CD4-positive, alpha-beta T cell (primary cell): ENCODE results near the gene NEU1. TPM values are rescaled to one million over a fixed set of nuclear protein-coding genes. Genes with fewer than 3 reads are reported as not detected.
A peak's percentile ranks its signal among the peaks of the same experiment; 100 is the strongest.

Experiments used
- ATAC-seq: fragments of 200-7000 bp; cut with Tn5 transposase; one replicate; pipeline ENCODE4 v1.10.0; 2022; ENCODE audit warnings: mild to moderate bottlenecking; ENCODE audit not compliant: poor library complexity
- CTCF ChIA-PET: fragments of 350-600 bp; sonication (Branson Sonifier 250); formaldehyde crosslinking; loops from one replicate; lab custom pipeline; 2021; ENCODE audit warnings: antibody characterized with exemption, inconsistent platforms; lab: Charles Lee
- POLR2A ChIA-PET: fragments of 350-600 bp; sonication (Branson Sonifier 250); formaldehyde crosslinking; loops from one replicate; lab custom pipeline; 2021; ENCODE audit warnings: antibody characterized with exemption, inconsistent platforms; lab: Charles Lee
- DNase-seq, 14 experiments: peaks; one replicate each; pipeline ENCODE4 v3.0.0-alpha.2; 2013 to 2020; ENCODE audit warnings: mixed read lengths in 2 of 14
- H3K27ac ChIP-seq, 2 donors: one replicate each; pipeline versions ENCODE4 v1.5.1 to v1.7.0; 2013; ENCODE audit warnings: low read length in 2 of 2, low read depth in 1 of 2, mild to moderate bottlenecking in 1 of 2
- H3K27me3 ChIP-seq, 2 experiments: 1 replicate in 1 of 2; 2 replicates in 1 of 2; pipeline versions ENCODE4 v1.6.1 to v1.7.0; 2013; ENCODE audit warnings: low read length in 2 of 2, control low read depth in 1 of 2, mild to moderate bottlenecking in 1 of 2, moderate library complexity in 1 of 2; ENCODE audit not compliant: insufficient read depth in 2 of 2, control insufficient read depth in 1 of 2
- H3K36me3 ChIP-seq: one replicate; pipeline ENCODE4 v1.6.1; 2013; ENCODE audit warnings: low read length, control low read depth; ENCODE audit not compliant: insufficient read depth
- H3K4me1 ChIP-seq: one replicate; pipeline ENCODE4 v1.6.1; 2013; ENCODE audit warnings: low read length, control low read depth; ENCODE audit not compliant: insufficient read depth
- H3K4me3 ChIP-seq: one replicate; pipeline ENCODE4 v1.5.1; 2013; ENCODE audit warnings: mild to moderate bottlenecking, low read length, moderate library complexity
- H3K9me3 ChIP-seq, 2 experiments: 1 replicate in 1 of 2; 2 replicates in 1 of 2; pipeline versions ENCODE4 v1.6.1 to v1.7.0; 2013; ENCODE audit warnings: low read length in 2 of 2, mild to moderate bottlenecking in 2 of 2, control low read depth in 1 of 2, moderate library complexity in 1 of 2; ENCODE audit not compliant: control insufficient read depth in 1 of 2, insufficient read depth in 1 of 2
- H3K27ac Mint-ChIP-seq: one replicate; pipeline ENCODE4 v1.8.0; 2020; ENCODE audit warnings: mixed read lengths
- H3K27me3 Mint-ChIP-seq: one replicate; pipeline ENCODE4 v1.8.0; 2021; ENCODE audit warnings: mixed read lengths
- H3K36me3 Mint-ChIP-seq: one replicate; pipeline ENCODE4 v1.8.0; 2021; ENCODE audit warnings: low read depth, mixed read lengths
- H3K4me1 Mint-ChIP-seq: one replicate; pipeline ENCODE4 v1.8.0; 2021; ENCODE audit warnings: low read depth, mixed read lengths
- H3K4me3 Mint-ChIP-seq: one replicate; pipeline ENCODE4 v1.8.0; 2020; ENCODE audit warnings: mild to moderate bottlenecking, mixed read lengths
- H3K9me3 Mint-ChIP-seq: one replicate; pipeline ENCODE4 v1.8.0; 2020; ENCODE audit warnings: mixed read lengths
- intact Hi-C, 2 experiments: fragments of 100-400 bp; cut with DNase I in 1 of 2; cut with micrococcal nuclease in 1 of 2; formaldehyde crosslinking; loops; one replicate each; pipeline versions ENCODE4 v1.15.1 to v1.9.0; 2023 to 2025; cut with DNase I, micrococcal nuclease
- total RNA-seq, 174 experiments: library from RNA in 2 of 174; stranded (reverse) in 2 of 174; gene quantifications; one replicate each; pipeline ENCODE4 v1.2.3 and lab custom pipeline; 2021 to 2026
- TF ChIP-seq, protein P1 (sequence below): fragments of 200-600 bp; IDR thresholded peaks from one replicate; pipeline ENCODE4 v1.8.0; 2022; ENCODE audit warnings: antibody characterized with exemption, mild to moderate bottlenecking

The NEU1 gene
- total RNA-seq, 2 experiments from 2014 or later = 19.7 to 21.1 TPM

DNA sequence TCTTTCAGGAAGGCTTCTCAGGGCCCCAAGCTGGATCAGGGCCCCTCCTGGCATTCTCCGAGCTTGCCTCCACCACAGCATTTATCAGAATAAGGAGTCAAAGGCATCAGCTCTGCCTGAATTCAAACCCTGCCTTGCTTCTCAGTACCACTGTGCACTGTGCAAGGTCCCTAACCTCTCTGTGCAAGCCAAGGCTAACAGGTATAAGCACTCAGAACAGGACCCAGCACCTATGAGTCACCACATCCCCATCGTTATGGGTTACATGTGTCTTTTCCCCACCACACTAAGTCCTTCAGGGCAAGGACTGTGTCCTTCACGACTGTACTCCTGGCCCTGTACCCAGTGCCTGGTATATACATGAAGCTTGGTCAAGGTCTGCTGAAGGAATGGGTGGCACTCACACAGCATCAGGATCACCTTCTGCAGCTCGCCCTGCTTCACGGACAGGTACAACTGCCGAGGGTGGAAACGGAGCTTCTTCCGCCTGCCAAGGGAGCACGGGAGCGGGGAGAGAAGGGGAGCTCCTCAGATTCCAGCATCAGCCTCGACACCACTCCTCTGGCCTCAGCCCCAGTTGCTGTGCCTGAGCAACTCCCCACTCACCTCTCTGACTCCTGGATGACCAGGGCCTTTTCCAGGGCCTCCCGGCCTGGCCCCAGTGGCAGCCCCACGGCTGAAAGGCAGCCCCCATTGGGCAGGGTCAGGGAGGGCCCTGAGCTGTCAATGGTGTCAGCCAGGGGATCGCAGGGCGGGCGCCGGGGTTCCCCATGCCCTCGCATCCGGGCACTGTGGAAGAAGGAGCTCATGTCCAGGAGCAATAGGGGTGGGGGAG is 24.8 kb upstream of the NEU1 start:
- ChIA-PET POLR2A (no interaction called here), CTCF (interaction anchor here (0.7 kb wide), 1 partner anchor 307 kb away, joined by 3 read pairs; no protein-coding TSS in a partner anchor)
- Mint-ChIP-seq H3K27me3 (no peaks in the 10 kb centered on the region), H3K36me3 (peaks cover 85% of the 10 kb centered on the region), H3K4me1 (no peaks in the 10 kb centered on the region), H3K27ac (no peak overlapping the region), H3K9me3 (no peaks in the 10 kb centered on the region), H3K4me3 (no peak overlapping the region)
- H3K36me3 ChIP-seq = peaks cover 83% of the 10 kb centered on the region
- H3K4me3 ChIP-seq = no peak overlapping the region
- no peak overlapping the region for H3K27ac ChIP-seq
- TF ChIP-seq, protein P1, sequence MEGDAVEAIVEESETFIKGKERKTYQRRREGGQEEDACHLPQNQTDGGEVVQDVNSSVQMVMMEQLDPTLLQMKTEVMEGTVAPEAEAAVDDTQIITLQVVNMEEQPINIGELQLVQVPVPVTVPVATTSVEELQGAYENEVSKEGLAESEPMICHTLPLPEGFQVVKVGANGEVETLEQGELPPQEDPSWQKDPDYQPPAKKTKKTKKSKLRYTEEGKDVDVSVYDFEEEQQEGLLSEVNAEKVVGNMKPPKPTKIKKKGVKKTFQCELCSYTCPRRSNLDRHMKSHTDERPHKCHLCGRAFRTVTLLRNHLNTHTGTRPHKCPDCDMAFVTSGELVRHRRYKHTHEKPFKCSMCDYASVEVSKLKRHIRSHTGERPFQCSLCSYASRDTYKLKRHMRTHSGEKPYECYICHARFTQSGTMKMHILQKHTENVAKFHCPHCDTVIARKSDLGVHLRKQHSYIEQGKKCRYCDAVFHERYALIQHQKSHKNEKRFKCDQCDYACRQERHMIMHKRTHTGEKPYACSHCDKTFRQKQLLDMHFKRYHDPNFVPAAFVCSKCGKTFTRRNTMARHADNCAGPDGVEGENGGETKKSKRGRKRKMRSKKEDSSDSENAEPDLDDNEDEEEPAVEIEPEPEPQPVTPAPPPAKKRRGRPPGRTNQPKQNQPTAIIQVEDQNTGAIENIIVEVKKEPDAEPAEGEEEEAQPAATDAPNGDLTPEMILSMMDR = no peak
- H3K9me3 ChIP-seq = no peaks in the 10 kb centered on the region
- H3K27me3 ChIP-seq = no peaks in the 10 kb centered on the region
- ATAC-seq (no peak), DNase-seq (no peak)
- H3K4me1 ChIP-seq = peaks cover 8% of the 10 kb centered on the region
- intact Hi-C loops = loop anchor here in 1 of 2 experiments (1.0 kb wide), 1 partner anchor 207 kb away; no protein-coding TSS in a partner anchor

DNA sequence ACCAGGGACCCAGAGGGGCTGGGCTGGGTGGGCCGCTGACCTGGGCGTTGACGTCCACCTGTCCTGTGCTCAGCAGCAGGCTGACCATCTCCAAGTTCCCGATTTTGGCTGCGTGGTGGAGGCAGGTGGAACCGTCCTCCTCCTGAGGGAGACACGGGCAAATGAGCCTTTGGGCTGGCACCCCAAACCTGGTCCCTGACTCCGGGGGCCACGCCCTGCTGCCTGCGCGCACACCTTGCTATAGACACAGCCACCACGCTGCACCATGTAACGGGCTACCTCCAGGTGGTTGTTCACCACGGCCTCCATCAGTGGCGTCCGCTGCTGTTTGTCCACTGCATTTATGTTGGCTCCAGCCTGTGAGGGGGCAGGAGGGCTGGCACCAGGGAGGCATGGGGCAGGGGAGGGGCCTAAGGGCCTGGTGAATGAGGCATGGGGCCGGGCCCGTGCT is 23.9 kb upstream of the NEU1 start:
- TF ChIP-seq, protein P1 = no peak
- Histone ChIP-seq H3K4me3 (no peak overlapping the region), H3K9me3 (no peaks in the 10 kb centered on the region), H3K36me3 (peaks cover 79% of the 10 kb centered on the region), H3K27ac (no peak overlapping the region), H3K4me1 (peaks cover 8% of the 10 kb centered on the region), H3K27me3 (no peaks in the 10 kb centered on the region)
- Mint-ChIP-seq H3K27ac (peak overlapping the region; percentile 11), H3K4me3 (no peak overlapping the region), H3K27me3 (no peaks in the 10 kb centered on the region), H3K4me1 (no peaks in the 10 kb centered on the region), H3K36me3 (peaks cover 84% of the 10 kb centered on the region), H3K9me3 (no peaks in the 10 kb centered on the region)
- no peak for DNase-seq
- ATAC-seq = no peak
- POLR2A ChIA-PET = no interaction called here
- intact Hi-C loops = no loop called here
- CTCF ChIA-PET = no interaction called here

DNA sequence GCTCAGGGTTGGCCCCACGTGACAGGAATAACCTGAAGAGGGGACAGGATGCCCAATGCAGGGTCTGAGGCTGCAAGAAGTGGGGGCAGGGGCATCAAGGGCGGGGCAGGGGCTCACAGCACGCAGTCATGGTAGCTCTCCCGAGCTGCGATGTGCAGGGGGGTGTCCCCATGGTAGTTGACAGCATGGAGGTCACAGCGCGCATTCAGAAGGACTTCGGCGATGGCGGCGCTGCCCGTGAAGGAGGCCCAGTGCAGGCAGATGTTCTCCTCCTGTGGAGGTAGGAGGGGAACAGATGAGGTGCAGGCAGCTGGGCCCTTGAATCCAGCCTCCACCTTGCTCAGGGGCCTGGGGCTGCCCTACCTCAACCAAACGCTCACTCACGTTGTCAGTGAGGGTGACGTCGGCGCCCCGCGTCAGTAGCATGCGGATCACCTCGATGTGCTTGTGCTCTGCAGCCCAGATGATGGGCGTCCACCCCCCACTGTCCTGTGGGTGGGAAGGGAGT is 22.0 kb upstream of the NEU1 start:
- H3K36me3 Mint-ChIP-seq = peaks cover 88% of the 10 kb centered on the region
- H3K9me3 ChIP-seq = no peaks in the 10 kb centered on the region

More for the DNA sequence above, 22.0 kb upstream of the NEU1 start:
- no peaks in the 10 kb centered on the region for H3K9me3 Mint-ChIP-seq
- no peak for ATAC-seq
- Histone ChIP-seq H3K36me3 (peaks cover 89% of the 10 kb centered on the region), H3K27me3 (no peaks in the 10 kb centered on the region), H3K4me3 (no peak overlapping the region), H3K27ac (no peak overlapping the region), H3K4me1 (peaks cover 8% of the 10 kb centered on the region)
- no peaks in the 10 kb centered on the region for H3K4me1 Mint-ChIP-seq
- TF ChIP-seq, protein P1 = no peak
- no peak overlapping the region for H3K4me3 Mint-ChIP-seq
- DNase-seq = no peak
- ChIA-PET POLR2A (no interaction called here), CTCF (no interaction called here)
- intact Hi-C loops = no loop called here
- H3K27ac Mint-ChIP-seq = no peak overlapping the region
- no peaks in the 10 kb centered on the region for H3K27me3 Mint-ChIP-seq
